AG08396 (cell line): ENCODE results near the gene EXTL1.

Experiments
- DNase-seq: peaks from one replicate; pipeline ENCODE4 v3.0.0; 2012; ENCODE audit warnings: low spot score, mixed read lengths

Gene EXTL1

DNA sequence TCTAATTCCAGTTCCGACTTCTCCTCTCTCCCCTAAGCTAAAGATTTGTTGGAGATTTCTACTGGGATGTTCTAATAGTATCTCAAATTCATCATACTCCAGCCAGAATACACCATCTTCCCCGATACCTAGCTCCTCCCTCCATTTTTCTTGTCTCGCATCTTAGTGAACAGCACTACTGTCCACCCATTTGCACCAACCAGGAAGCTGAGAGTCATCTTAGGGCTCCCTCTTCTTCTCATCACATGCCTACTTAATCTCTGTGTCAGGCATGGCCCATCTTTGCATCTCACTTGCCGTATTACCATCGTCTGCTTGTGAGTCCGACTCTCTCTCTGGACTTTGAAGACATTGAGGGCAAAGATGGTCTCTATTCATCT lies 49.4 kb downstream of the EXTL1 start:
- no peak for DNase-seq

DNA sequence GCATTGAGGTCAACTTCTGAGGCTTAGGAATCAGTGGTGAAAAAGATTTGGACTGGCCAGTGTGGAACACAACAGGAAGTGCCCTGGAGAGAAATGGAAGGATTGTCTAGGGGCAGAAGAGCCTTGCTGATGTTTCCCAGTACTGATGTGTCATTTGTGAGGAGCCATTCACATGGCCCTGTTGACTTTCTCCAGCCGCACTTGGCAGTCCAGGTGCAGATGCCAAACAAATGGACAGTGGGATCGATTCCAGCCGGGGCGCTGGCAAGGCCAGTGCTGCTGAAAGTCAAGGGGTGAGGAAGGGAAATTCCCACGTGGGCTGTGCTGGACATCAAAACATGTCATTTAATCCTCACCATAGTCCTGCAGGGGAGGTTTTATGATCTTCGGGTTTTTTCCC lies 50.7 kb downstream of the EXTL1 start:
- DNase-seq = no peak

DNA sequence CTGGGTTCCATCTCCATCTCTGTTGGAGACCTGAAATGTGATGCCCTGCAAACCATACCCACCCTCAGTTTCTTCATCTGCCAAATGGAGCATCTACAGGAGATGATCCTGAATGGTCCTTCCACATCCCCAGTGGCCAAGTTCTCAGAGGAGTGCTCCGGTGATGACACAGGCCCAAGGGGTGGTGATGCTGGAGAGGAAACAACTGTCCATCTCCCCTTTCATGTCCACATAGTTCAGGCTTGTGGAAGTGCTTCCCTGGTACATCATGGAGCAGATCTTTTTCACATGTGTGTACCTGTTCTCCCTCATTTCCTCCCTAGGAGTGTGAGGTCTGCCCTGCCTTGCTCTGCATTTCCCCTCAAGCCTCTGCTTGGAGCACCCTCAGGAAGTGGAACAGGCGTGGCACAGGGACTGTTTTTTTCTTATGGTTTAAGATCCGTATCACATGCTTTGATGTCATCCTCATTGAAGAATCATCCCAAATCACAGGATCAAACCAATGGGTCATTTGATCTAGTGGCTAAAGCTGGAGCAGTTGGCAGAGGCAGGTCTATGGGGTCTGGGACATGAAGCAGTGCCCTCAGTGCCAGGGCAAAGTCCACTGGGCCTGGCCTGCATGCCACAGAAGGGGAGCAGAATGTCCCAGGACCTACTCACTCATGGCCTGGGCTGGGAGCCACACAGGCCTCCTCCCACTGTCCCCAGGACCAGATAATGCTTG lies 54.0 kb downstream of the EXTL1 start:
- no peak for DNase-seq

DNA sequence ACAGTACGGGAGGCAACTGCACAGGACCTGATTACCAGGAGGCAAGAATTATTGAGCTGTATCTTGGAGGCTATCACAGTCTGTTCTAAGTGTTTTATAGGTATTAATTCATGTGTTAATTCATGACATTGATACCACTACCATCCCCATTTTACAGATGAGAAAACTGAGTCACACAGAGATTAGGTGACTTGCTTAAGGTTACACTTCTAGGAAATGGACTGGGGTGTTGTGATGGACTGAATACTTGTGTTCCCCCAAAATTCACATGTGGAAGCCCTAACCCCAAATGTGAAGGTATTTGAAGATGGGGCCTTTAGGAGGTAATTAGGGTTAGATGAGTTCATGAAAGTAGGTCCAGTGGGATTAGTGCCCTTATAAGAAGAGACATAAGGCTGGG lies 55.9 kb downstream of the EXTL1 start:
- DNase-seq = no peak

DNA sequence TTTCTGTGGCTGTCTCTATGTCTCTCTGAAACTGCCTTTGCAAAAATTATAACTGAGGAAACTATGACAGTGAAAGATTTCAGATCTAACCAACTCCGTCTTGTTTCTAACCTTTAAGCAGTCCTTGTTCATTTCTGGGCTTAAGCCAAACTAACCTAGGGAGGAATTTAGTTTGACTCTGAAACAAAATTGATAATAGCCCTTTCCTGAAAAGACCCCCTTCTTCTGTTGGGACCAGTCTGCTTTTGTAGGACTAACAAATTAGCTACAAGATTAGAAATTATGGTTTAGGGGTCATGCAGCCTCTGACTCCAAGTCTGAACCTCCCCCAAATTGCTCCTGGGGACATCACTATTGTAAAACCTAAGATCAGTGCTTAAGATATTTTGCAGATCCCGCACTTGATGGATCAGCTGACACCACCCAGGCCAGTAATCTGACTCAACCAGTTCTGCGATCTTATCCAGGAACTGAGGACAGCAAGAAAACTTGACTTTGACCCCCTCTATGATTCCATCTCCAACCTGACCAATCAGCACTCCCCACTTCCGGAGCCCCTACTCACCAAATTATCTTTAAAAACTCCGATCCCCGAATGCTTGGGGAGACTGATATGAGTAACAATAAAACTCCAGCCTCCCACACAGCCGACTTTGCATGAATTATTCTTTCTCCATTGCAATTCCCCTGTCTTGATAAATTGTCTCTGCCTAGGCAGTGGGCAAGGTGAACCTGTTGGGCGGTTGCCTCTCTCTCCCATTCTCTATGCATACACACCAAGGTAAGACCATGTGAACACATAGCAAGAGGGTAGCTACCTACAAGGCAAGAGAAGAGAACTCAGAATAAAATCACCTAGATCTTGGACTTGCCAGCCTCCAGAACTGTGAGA lies 57.0 kb downstream of the EXTL1 start:
- no peak for DNase-seq

DNA sequence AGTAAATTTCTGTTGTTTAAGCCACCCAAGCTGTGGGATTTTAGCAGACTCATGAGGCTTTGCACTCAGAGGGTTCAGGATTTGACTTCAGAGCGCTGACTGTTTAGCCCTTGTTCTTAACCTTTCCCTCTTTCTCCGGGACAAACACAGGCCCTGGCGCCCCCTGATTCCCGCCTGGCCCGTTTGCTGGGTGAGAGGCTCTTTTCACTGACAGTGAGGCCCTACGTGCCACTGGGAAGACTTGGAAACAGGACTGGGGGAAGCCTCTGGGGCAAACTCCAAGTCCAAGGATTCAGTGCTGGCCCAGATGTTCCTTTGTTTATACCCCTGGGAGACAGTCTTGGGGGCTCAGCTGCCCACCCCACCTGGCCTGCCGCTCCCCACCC lies 57.6 kb downstream of the EXTL1 start:
- no peak for DNase-seq

DNA sequence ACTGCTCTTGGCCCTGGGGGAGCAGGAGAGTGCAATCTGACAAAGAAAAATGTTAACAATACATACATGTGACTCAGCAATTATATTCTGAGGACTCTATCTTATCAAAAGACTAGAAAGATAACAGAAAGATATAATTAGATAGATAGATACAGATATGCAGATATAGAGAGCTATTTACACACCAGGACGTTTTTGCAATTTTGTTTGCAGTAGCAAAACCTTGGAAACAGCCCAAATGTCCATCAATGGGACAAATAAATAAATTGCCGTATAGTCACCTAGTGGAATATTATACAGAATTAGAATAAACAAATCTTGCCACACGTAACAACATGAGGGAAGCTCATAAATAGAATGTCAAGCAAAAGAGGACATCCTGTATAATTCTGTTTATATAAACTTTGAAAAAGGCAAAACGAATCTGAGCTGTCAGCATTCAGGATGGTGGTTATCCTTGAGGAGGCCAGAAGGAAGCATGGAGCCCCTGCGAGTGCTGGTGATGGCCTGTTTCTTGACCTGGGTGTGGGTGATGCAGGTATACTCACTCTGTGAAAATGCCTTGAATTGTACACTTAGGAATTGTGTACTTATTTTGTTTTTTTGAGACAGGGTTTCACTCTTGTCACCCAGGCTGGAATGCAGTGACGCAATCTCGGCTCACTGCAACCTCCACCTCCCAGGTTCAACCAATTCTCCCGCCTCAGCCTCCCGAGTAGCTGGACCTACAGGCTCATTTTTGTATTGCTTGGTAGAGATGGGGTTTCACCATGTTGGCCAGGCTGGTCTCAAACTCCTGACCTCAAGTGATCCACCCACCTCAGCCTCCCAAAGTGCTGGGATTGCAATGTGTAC lies 58.6 kb downstream of the EXTL1 start:
- DNase-seq = no peak

DNA sequence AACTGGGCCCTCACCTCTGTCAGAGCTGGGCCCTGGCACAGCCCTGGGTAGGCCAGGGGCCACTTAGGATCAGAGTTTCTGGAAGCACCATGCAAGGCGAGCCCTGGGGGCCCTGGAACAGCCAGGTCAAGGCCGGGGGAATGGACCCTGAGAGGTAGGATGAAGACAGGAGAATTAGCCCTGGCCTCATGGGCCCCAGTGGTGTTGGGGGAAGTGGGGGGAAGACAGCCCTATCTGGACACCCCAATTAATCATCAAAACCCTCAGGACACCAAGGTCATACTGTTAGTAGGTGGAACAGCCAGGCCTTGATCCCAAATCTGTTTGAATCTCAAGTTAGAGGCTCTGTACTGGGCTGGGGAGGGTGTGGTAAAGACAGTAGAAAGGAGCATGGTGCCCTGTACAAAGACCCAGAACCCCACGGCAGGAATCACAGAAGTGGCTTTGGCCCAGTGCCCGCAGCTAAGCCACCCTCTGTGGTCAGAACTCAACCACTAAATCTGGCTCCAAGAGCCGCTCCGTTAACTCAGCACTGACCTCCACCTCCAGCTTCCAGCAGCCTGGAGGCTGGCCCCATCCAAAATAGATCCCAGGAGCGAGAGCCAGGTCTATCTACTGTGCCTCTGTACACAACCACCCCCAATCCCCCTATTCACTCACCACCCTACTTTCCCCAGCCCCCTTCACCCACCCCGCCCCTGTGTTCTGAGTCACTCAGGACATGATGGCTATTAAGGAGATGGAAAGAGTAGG lies 59.9 kb downstream of the EXTL1 start:
- no peak for DNase-seq

DNA sequence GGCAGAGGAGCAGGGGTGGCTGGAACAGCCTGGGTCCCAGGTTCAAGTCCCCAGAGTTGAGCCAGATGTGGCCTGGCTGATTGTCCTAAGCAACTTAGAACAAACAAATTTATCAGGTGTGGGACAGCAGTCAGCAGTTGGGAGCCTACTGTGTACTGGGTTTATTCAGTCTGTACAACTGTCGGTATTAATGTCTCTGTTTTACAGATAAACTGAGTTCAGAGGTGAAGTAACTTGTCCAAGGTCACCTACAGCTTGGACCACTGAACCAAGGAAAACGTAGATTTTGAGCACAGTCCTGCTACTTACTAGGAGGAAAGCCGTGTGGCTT lies 60.4 kb downstream of the EXTL1 start:
- DNase-seq = no peak

DNA sequence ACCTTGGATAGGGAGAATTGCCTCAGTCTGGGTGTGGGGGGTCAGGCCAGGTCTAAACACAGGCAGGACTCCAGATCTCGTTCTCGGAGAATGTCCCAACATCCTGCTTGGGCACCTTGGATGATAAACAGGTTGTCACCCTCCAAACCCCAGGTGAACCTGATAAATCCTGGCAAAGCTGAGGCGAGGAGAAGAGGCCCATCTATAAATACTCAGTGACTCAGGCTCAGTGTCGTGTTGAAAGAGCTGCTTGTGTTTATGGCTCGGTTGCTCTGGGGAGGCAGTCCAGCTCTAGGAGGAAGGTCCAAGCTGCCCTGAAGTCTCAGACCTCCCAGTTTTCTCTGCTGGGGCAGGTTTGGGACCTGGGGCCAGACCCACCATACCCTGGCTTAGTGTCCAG lies 61.6 kb downstream of the EXTL1 start:
- DNase-seq = peak; percentile 55

DNA sequence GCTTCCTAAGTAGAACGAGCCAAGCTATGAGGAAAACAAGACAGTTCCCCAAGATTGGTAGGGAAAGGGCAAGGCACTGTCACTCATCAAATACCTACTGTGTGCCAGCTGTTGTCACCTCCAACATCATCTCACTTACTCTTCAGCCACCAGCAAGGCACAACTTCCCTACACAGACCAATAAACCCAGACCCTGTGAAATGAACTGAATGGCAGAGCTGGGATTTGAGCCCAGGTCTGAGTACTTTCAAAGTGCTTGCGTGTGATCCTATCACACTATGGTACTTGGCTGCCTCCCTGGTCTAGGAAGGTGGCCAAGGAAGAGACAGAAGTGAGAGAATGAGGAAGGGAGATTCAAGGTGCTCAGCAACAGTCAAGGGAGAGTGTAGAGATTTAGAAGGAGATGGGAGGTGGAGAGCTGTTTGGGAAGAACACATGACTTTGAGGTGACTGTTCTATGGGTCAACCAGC lies 62.6 kb downstream of the EXTL1 start:
- no peak for DNase-seq

DNA sequence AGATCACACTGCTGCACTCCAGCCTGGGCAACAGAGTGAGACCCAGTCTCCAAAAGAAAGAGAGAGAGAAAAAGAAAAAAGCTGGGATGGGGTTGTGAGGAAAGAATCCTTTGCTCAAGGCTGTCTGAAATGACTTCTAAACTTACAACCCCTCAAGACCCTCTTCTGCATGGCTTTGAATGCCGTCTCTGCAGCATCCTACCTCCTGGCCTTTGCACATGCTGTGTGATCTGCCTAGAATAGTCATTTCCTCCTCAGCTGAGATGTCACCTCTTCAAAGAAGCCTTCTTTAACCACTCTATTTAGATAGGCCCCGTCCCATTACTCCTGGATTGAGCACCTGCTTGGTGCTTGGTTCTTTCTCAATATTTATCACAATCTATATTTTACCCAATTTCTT lies 63.3 kb downstream of the EXTL1 start:
- no peak for DNase-seq
